ENCODE results near the gene LIPI.
"Not testable (repeated sequence)": the region's sequence is repeated elsewhere in the genome, so short reads cannot be mapped to it uniquely, and the experiment has no call there.

GRCh38 chr21:14104564-14104963 is 106.2 kb downstream of the LIPI start:
- TF ChIP-seq POLR2A, CTCF (IDR thresholded peaks at IDR 0.05): not testable (repeated sequence)

Data from stomach (tissue), 4 donors.